ENCODE results near the gene GRB14.

GRB14 gene

GRCh38 chr2:164613321-164613982 lies 7.8 kb downstream of the GRB14 start:
- no peak for DNase-seq

GRCh38 chr2:164609790-164610189 lies 11.5 kb downstream of the GRB14 start:
- DNase-seq = no peak

DNA sequence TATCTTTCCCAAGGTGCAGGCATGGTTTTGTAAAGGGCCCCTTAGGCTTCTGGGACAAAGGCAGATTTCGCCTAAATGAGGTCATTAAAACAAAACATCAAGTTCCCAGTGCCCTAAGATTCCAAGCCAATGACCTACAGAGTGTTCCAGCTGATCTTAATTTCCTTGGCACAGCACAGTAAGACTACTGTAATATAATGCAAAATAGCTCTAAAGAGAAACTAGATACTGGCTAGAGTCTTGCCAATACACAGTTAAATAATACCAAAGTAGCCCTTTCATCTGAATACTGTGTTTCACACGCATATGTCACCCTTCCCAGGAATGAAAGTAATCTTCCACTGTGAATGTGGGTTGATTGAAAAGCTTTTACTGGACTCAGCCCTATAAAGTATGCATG lies 14.7 kb downstream of the GRB14 start:
- DNase-seq = no peak

- no peak for DNase-seq
Observed at GRCh38 chr2:164605295-164605694, 16.0 kb downstream of the GRB14 start.

DNA sequence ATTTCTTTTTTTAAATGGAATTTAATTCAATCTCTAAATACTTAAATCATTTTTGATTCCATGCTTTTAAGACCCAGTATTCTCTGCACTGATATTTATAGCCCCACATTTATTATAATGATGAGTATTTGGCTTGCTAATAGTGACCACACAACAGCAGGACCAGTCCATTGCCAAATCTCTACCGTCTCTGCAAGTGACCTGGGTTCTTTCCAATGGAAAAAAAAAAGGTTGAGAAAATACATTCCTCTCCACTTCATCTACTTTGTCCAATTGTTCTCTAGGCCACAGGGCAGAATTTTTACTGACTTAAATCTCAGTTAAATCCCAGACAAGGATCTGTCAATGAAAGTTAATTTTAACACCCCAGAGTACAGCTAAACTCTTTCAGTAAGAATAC lies 20.5 kb downstream of the GRB14 start:
- DNase-seq = no peak

DNA sequence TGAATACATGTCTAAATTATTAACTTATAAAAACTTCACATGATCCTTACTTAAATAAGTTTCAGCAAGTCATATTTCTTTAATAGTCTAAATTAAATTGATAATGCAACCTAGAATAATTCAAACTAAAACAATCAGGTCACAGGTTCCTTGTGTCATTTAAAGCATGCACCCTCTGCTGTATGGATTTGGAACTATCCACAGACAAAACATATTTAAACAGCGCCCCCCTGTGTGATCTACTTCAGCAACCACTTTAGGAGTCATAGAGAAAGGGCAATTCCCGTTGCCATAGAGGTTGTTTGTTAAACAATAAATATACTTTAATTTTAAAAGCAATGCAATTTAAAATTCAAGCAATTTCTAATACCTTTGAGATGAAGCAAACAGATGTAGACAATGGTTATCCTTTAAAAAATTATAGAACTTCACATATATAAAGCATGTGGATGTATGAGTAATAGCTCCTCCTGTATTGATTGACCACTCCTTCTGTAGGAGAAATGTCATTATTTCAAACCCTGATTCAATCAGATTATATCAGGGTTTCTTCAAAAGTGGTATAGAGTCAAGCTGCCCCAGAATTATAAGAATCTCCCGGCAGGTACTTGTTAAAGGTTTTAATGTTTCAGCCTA lies 21.2 kb downstream of the GRB14 start:
- DNase-seq = no peak

DNA sequence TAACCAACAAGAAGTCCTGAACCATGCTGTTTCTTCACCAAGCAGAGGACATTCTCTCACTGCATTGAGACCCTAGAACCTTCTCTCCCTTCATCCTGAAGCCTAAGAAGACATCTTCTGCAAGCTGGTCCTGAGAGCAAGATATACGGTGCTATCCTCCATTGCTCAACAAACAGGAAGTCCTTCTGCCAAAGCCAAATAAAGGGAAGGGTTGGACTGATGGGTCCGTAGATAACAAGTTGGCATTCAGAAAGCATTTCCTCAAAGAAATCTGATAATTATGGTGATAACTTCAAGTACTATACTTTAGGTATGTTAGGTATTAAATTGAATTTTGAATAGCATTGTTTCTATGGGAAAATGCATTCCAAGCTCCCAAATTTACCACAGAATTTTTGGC lies 23.3 kb downstream of the GRB14 start:
- DNase-seq = no peak

GRCh38 chr2:164595031-164595430 lies 26.3 kb downstream of the GRB14 start:
- DNase-seq = no peak

DNA sequence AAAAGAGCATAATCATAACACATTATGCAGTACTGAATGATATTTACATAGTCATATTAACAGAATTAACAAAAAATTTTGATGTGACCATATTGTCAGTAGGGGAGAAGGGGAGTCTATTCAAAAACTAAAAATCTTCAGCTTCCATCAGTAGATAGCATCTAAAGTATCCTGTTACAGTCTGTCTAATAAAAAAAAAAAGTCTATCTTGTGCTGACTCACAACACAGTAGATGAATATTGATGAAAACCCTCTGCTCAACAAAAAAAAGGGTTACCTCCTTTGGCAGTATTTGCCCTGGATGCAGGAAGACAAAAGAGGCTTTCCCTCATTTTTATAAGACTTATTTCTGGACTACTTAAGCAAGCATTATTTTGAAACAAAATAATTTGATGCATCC lies 27.3 kb downstream of the GRB14 start:
- DNase-seq = no peak

DNA sequence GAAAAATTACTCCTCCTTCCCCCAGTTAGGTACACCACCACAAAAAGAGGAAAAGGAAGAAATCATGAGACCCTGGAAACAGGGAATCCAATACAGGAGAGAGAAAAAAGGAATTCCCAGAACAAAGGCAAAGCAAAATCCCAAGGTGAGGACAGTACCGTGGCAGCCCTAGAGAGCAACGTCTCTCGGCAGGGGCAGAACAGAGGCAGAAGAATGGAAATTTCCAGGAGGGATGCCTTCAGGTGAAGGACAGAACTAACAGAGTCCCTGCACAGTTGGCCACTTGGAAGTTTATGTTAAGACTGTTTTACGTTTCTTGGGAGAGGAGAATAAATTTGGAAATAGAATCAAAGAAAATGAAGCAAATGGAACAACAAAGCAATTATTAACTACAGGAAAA lies 27.7 kb downstream of the GRB14 start:
- no peak for DNase-seq

GRCh38 chr2:164589522-164589921 lies 31.8 kb downstream of the GRB14 start:
- no peak for DNase-seq

DNA sequence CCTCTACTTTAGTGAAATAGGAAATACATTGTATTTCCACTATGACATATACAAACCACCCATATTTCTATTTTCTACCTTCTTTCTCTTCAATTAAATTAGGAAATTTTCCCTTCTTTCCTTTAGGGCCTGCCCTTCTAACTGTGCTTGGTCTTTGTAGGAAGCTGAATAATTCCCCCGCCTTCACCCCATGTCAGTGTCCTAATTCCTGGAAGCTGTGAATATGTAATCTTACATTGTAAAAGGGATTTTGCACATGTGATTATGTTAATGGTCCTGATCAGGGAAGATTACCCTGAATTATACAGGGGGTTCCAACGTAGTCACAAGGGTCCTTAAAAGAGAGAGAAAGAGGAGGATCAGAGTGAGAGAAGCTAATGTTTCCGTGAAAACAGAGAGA lies 40.2 kb downstream of the GRB14 start:
- no peak for DNase-seq

DNA sequence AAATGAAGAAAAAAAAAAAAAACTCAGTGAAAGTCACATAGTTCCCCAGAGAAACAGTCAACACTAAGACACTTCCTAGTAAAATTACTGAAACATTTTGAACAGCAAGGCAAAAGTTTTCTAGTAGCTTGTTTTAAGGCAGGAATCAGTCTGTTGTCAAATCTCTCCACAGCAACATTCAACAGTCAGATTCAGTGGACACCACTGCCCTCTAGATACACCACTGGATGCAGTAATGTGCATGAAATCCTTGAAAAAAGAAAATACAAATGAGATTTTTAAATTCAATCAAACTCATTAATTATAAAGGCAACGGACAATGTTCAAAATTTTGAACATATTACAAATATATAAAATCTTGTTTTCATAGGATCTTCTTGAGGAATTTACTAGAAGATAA lies 46.4 kb downstream of the GRB14 start:
- DNase-seq = no peak

- no peak for DNase-seq
Observed at GRCh38 chr2:164570475-164570874, 50.8 kb downstream of the GRB14 start.

DNA sequence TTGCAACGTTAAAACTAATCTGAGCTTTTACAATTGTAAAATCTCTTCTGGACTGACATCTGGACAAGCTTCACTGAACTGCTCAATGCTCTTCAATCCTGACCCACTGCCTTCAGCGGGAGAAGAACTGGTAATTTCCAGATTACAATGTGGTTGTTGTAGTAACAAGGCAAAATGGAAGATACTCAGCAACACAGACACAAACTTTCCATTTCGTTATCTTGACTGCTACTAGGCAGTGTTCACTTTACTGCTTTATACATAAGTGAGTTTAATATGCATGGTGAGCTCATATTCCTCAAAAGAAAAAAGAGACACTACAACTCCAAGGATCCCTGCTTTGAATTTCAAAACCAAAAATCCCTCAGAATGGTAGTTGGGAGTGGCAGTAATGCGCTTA lies 51.9 kb downstream of the GRB14 start:
- DNase-seq = no peak

- no peak for DNase-seq
Observed at GRCh38 chr2:164568317-164568716, 53.0 kb downstream of the GRB14 start.

- no peak for DNase-seq
Observed at GRCh38 chr2:164567335-164567989, 53.8 kb downstream of the GRB14 start.

GRCh38 chr2:164565359-164565758 lies 55.9 kb downstream of the GRB14 start:
- DNase-seq = no peak

GRCh38 chr2:164562666-164563065 lies 58.6 kb downstream of the GRB14 start:
- DNase-seq = no peak

DNA sequence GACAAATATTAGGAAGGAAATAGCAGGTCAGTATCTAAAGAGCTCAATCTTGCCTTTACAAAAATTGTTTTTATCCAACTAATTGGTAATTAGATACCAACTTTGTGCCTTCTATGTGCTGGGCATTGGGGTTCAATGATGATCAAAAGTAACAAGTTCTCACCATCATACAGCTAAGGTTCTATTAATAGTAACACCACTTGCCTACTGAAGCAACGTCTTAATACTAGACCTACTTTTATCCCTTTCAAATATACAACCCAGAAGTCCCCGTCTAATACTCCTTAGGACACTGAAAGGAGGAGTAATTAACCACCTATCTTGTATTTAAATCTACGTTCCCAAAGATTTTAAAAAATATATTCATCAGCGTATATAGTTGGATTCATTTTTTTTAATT lies 59.3 kb downstream of the GRB14 start:
- no peak for DNase-seq

GRCh38 chr2:164561416-164561815 lies 59.9 kb downstream of the GRB14 start:
- DNase-seq = no peak

GRCh38 chr2:164560902-164561301 lies 60.4 kb downstream of the GRB14 start:
- no peak for DNase-seq

- no peak for DNase-seq
Observed at GRCh38 chr2:164560181-164560792, 61.0 kb downstream of the GRB14 start.

GRCh38 chr2:164558450-164558849 lies 62.8 kb downstream of the GRB14 start:
- DNase-seq = no peak
